Measurements from ENCODE around the gene GABRG3.
A peak's percentile ranks its signal among the peaks of the same experiment; 100 is the strongest.

GABRG3 gene

GRCh38 chr15:27256446-27256845 is 285.5 kb downstream of the GABRG3 start:
- no peak for DNase-seq (ENCODE audit: low spot score)
- H3K9me3 ChIP-seq (ENCODE audit: severe bottlenecking), result peaks cover 2% of the 10 kb centered on the region
- no peak for ATAC-seq (ENCODE audit: low read depth)
- H3K27ac ChIP-seq (ENCODE audit: poor library complexity, severe bottlenecking), result no peak overlapping the region
- TF ChIP-seq, protein P1, sequence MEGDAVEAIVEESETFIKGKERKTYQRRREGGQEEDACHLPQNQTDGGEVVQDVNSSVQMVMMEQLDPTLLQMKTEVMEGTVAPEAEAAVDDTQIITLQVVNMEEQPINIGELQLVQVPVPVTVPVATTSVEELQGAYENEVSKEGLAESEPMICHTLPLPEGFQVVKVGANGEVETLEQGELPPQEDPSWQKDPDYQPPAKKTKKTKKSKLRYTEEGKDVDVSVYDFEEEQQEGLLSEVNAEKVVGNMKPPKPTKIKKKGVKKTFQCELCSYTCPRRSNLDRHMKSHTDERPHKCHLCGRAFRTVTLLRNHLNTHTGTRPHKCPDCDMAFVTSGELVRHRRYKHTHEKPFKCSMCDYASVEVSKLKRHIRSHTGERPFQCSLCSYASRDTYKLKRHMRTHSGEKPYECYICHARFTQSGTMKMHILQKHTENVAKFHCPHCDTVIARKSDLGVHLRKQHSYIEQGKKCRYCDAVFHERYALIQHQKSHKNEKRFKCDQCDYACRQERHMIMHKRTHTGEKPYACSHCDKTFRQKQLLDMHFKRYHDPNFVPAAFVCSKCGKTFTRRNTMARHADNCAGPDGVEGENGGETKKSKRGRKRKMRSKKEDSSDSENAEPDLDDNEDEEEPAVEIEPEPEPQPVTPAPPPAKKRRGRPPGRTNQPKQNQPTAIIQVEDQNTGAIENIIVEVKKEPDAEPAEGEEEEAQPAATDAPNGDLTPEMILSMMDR (IDR thresholded peaks at IDR 0.05; ENCODE audit: poor library complexity, severe bottlenecking), result no peak
- H3K36me3 ChIP-seq (ENCODE audit: low read depth), result no peaks in the 10 kb centered on the region
- H3K27me3 ChIP-seq (ENCODE audit: insufficient read depth, poor library complexity, severe bottlenecking), result peaks cover 12% of the 10 kb centered on the region
- H3K4me1 ChIP-seq (ENCODE audit: insufficient read depth, poor library complexity, severe bottlenecking), result no peaks in the 10 kb centered on the region
- H3K4me3 ChIP-seq (ENCODE audit: severe bottlenecking), result no peak overlapping the region

DNA sequence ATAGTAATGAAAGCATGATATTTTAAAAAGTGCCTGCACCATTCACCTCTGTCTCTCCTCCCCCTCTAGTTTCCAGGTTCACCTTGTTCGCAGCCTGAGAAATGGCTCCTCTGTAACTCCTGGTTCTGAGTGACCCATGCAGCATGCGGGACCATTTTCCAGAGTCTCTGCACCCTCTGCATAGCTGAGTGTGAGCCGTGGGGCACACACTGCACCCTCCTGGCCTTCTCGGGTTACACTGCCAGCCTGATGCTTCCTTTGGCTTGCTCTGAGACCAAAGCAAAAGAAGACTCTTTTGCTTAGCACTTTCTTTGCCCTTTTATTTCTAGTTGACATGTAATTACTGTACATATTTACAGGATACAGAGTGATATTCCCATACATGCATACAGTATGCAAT is 287.3 kb downstream of the GABRG3 start:
- TF ChIP-seq, protein P1 (IDR thresholded peaks at IDR 0.05; ENCODE audit: poor library complexity, severe bottlenecking), result no peak
- no peaks in the 10 kb centered on the region for H3K4me1 ChIP-seq (ENCODE audit: insufficient read depth, poor library complexity, severe bottlenecking)
- no peak for ATAC-seq (ENCODE audit: low read depth)
- H3K36me3 ChIP-seq (ENCODE audit: low read depth), result no peaks in the 10 kb centered on the region
- no peak for DNase-seq (ENCODE audit: low spot score)
- H3K27ac ChIP-seq (ENCODE audit: poor library complexity, severe bottlenecking), result no peak overlapping the region
- H3K9me3 ChIP-seq (ENCODE audit: severe bottlenecking), result peaks cover 2% of the 10 kb centered on the region
- no peak overlapping the region for H3K4me3 ChIP-seq (ENCODE audit: severe bottlenecking)
- H3K27me3 ChIP-seq (ENCODE audit: insufficient read depth, poor library complexity, severe bottlenecking), result peaks cover 11% of the 10 kb centered on the region

- no peaks in the 10 kb centered on the region for H3K4me1 ChIP-seq (ENCODE audit: insufficient read depth, poor library complexity, severe bottlenecking)
- TF ChIP-seq, protein P1 (IDR thresholded peaks at IDR 0.05; ENCODE audit: poor library complexity, severe bottlenecking), result no peak
These were observed 289.5 kb downstream of the GABRG3 start for GRCh38 chr15:27260523-27260922.

GRCh38 chr15:27268923-27269322 is 297.9 kb downstream of the GABRG3 start:
- Histone ChIP-seq H3K27ac (ENCODE audit: poor library complexity, severe bottlenecking) (no peak overlapping the region), H3K9me3 (ENCODE audit: severe bottlenecking) (no peaks in the 10 kb centered on the region), H3K36me3 (ENCODE audit: low read depth) (no peaks in the 10 kb centered on the region), H3K4me3 (ENCODE audit: severe bottlenecking) (no peak overlapping the region), H3K27me3 (ENCODE audit: insufficient read depth, poor library complexity, severe bottlenecking) (peaks cover 2% of the 10 kb centered on the region), H3K4me1 (ENCODE audit: insufficient read depth, poor library complexity, severe bottlenecking) (no peaks in the 10 kb centered on the region)
- ATAC-seq (ENCODE audit: low read depth), result peak; percentile 40; the same call in 1 of the 3 replicates
- no peak for DNase-seq (ENCODE audit: low spot score)
- TF ChIP-seq, protein P1 (IDR thresholded peaks at IDR 0.05; ENCODE audit: poor library complexity, severe bottlenecking), result no peak

More at GRCh38 chr15:27260523-27260922, 289.5 kb downstream of the GABRG3 start:
- DNase-seq (ENCODE audit: low spot score) (no peak), ATAC-seq (ENCODE audit: low read depth) (no peak)
- Histone ChIP-seq H3K4me3 (ENCODE audit: severe bottlenecking) (no peak overlapping the region), H3K27ac (ENCODE audit: poor library complexity, severe bottlenecking) (no peak overlapping the region), H3K9me3 (ENCODE audit: severe bottlenecking) (peaks cover 2% of the 10 kb centered on the region), H3K27me3 (ENCODE audit: insufficient read depth, poor library complexity, severe bottlenecking) (peaks cover 9% of the 10 kb centered on the region), H3K36me3 (ENCODE audit: low read depth) (no peaks in the 10 kb centered on the region)

DNA sequence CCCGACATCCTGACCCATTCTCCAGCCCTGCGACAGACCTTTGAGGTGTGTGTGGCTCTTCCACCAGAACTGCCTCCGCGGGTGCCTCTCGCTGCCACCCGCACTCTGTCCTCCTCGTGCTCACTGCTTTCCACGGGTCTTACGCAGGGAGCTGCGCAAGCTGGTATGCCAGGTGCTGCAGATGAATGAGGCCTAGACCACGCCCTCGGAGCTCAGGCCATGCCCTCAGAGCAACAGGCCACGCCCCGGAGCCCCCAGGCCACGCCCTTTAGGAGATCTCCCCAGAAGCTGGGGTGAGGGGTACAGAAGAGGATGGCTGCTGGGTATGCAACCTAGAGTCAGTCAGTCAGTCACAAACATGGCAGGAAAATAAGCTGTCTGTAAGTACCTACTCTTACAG is 300.3 kb downstream of the GABRG3 start:
- DNase-seq (ENCODE audit: low spot score), result no peak
- no peak for ATAC-seq (ENCODE audit: low read depth)
- H3K36me3 ChIP-seq (ENCODE audit: low read depth), result no peaks in the 10 kb centered on the region
- TF ChIP-seq, protein P1 (IDR thresholded peaks at IDR 0.05; ENCODE audit: poor library complexity, severe bottlenecking), result no peak
- no peak overlapping the region for H3K27ac ChIP-seq (ENCODE audit: poor library complexity, severe bottlenecking)
- H3K27me3 ChIP-seq (ENCODE audit: insufficient read depth, poor library complexity, severe bottlenecking), result no peaks in the 10 kb centered on the region
- H3K9me3 ChIP-seq (ENCODE audit: severe bottlenecking), result no peaks in the 10 kb centered on the region
- H3K4me1 ChIP-seq (ENCODE audit: insufficient read depth, poor library complexity, severe bottlenecking), result no peaks in the 10 kb centered on the region
- no peak overlapping the region for H3K4me3 ChIP-seq (ENCODE audit: severe bottlenecking)

Data from RWPE2 (cell line).